HG03196 (cell line): ENCODE measurements around the gene GOLGA6L7.
"Not testable (repeated sequence)": the region's sequence is repeated elsewhere in the genome, so short reads cannot be mapped to it uniquely, and the experiment has no call there.

Source experiments
- ATAC-seq: cut with Tn5 transposase; IDR thresholded peaks from one replicate; pipeline ENCODE4 v1.9.1; 2021; ENCODE audit not compliant: unreplicated experiment

The GOLGA6L7 gene, protein sequence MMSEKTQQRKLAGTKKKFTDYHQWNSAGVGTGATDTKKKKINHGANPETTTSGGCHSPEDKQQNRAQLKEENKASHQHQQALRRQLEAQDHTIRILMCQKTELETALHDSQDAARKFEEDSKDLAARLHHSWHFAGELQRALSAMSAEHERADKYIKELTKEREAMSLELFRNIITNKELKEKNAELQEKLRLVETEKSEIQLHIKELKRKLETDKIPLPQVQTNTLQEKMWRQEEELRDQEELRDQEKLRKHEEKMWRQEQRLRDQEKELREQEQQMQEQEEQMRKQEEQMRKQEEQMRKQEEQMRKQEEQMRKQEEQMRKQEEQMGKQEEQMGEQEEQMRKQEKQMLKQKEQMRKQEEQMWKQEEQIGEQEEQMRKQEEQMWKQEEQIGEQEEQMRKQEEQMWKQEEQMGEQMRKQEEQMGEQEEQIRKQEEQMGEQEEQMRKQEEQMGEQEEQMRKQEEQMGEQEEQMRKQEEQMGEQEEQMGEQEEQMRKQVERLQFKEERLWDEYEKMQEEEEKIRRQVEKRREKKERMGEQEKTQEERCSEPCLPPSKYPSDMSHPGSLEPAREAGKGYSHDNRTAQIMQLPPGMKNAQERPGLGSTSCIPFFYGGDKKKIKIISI

DNA sequence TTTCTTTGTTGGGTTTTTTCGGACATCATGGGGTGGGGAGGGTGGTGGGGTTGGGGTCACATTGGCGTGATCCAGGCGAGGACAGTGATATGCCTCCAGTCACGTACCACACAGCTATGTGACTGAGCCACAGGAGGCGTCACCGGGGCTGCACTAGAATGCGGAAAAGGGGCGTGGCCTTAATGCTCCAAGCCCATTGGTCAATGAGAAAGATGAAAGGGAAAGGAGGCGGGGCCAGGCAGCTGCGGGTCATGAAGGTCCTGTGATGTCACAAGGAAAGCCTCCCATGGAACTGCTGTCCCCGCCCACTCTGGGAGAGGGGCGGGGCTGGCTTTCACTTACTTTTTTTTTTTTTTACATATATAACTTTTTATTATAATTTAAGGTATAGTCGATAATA lies at the start of gene GOLGA6L7:
Gene GOLGA6L7, minus strand, starts transcription at position 124 of the 400 bp plus-strand sequence. Its CDS starts 95 bp downstream, at position 29.
- not testable (repeated sequence) for ATAC-seq

DNA sequence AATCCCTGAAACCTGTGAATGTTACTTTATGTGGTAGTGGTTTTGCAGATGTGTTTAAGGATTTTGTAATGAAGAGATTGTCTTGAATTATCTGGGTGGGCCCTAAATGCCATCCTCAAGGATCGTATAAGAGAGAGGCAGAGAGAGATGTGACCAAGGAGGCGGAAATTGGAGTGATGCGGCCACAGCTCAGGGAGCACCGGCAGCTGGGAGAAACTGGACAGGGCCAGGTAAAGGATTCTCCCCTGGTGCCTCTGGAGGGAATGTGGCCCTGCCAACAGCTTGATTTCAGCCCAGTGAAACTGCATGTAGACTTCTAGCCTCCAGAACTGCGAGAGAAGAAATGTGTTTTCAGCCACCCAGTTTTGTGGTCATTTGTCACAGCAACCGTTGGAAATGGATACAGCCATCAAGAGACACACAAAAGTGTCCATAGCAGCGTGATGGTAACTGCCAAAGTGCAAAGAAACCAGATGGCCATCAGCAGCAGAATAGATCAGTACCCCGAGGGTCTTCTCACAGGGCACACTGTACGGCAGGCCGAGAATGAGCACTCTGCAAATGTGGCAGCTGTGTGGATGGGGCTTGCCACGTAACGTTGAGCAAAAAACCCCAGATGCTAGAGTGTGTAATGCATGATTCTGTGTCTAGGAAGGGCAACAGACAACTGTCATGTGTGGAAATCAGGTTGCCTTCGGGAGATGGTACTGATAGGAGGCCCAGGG lies 49.6 kb upstream of the GOLGA6L7 start:
- ATAC-seq = no peak

DNA sequence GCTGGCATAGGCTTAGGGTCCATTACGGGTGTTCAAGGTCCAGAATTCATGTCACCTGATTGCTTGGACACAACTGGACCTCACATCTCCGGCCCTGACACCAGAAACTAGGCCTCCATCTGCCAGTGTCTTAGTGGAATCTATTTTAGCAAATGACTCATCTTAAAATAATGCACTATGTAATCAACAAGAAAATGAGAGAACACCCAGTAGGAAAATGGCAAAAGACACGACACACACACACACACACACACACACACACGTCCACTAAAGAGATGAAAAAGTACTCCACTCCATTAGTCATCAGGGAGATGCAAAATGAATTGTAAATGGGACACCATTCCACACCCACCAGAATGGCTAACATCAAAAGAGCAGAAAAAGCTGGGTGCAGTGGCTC lies 48.5 kb upstream of the GOLGA6L7 start:
- ATAC-seq = no peak

DNA sequence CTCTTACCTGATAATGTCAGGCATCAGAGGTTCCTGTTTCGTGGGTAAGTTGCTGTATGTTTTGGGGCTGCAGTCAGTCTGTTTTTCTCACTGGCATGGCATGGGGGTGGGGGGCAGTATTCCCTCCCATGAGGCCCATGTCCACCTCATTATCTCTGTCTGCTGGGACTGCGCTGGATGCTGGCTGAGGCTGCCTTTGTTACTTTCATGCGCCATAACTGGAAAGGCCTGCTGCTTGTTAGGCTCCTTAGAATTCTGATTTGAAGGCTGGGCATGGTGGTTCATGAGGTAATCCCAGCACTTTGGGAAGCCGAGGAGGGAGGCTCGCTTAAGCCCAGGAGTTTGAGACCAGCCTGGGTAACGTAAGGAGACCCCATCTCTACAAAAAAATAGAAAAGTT lies 47.1 kb upstream of the GOLGA6L7 start:
- no peak for ATAC-seq

DNA sequence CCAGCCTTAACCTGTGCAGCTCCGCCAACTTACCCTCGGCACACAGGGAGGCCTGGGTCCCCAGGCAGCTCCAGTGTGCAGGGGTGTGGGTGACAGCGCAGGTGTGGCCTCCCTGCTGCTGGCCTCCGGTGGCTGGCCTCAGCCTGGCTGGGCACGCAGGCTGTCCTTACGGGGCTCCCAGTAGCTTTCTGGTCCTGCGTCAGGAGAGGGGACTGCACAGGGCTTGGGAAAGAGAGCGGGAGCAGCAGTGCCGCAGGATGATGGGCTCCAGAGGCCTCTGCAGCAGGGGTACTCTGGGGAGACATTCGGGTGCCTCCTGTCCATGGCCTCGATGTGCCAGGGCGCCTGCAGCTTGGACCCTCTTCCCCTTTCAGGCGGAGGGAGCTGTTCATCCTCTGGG lies 46.7 kb upstream of the GOLGA6L7 start:
- no peak for ATAC-seq

DNA sequence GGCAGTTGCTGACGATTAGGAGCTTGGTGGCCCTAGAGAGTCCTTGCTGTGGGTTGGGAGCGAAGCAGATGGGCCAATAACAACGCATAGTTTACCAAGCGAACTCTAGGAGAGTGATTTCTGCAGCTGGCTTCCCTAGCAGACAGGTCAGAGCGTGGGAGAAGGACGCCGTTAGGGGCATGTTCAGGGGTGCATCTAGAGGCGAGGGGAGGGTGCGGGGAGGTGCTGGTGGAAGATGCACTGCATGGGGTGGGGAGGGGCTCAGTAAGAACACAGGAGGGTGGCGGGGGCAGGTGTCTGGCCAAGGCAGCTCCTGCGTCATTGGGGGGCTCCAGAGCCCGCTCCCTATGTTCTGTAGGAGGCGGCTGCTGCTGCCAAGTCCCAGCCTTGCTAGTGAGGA lies 46.2 kb upstream of the GOLGA6L7 start:
- no peak for ATAC-seq

DNA sequence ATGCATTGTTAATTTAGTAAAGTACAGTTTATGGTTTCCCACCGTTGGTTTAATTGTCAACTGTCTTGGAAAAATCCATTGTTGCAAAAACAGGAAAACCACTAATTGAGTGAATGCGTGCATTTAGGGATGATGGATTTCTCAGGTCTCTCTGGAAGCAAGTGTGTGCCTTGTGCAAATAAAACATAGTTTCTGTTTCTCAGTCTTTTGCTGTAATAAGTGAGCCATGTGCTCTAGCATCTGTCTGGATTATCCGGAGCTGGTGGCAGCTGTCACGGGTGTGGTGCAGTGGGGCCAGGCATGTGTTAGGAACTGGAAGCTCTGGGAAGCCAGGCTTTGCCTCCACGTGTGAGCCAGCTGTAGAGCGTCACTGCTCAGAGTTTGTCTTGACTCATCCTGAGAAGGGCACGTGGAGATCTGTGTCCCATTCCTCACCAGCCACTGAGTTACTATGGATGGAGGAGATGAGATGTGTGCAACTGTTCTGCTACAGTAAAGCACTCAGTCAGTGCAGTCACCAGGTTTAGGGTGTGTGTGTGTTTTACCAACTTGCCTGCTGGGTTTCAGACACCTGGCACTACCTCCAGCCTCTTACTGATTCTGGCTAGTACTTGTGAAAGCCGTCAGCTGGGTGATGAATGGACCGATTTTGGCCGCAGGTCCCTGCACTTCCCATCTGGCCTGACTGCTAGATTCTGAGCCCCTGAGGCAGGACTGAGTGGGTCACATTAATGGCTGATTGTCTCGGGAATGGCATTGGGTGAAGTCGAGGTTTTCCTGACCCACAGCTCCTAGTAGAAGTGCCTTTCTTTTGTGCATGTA lies 44.6 kb upstream of the GOLGA6L7 start:
- no peak for ATAC-seq

DNA sequence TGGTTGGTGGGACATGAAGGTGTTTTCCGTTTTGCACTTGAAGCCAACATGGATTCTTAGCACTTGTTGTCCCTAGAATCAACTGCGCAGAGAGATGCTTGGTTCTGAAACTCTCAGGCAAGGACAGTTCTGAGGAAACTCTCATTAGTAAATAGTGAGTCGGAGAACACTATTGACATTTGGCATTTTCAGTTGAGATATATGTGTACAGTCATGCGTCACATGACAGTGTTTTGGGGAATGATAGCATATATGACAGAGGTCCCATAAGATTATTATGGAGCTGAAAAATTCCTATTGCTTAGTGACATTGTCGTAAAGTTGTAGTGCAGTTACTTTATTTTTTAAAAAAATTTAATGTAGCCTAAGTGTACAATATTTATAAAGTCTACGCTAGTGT lies 43.1 kb upstream of the GOLGA6L7 start:
- no peak for ATAC-seq

DNA sequence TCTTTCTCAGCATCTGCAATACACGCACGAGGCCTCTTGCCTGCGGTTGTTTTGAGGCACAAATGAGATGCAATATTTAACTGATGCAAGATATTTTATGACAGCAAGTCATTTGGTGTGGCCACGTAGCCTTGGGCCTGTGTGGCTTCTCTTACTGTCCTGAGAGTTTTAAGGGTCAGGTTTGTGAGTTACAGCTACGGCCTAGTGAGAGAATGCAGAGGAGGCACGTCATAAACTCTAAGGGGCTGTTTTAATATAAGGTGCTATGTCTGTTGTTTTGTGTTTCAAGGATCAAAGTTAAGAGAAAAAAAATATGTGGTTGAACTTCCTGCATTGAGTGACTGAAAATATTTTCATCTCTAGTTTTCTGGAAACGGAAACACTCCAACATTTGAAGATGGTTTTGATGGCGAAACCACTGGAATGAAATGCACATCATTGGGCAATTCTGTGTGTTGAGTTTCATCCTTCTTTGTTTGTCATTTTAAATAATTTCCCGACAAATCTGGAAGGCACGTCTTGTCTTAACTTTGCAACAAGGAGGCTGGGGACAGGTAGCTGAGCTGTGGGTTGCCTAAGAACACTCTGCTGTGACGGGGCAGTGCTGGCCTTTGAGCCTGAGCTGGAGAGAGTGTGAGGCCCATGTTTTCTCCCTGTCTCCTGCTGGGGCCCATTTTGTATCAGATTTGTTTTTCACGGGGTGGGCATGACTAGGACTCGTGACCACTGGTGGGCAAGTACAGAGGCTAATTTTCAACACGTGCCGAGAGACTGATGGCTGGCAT lies 42.5 kb upstream of the GOLGA6L7 start:
- ATAC-seq = no peak

DNA sequence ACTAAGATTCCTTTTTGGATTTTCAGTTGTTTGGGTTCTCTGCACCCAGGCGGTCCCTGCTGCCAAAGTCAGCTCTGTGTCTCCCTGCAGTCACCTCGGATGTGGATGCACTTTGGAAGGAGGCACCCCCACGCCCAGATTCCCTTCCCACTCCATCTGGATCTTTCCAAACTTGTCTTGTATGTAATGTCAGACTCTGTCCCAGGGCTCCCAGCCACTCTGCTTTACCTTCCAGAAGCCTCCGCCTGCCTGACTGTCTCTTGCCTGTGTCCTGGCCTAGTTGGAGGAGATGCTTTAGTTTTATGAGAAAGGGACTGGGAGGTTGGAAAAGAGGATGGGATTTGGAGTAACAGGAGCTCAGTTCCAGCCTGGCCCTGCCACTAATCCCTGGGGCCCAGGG lies 41.8 kb upstream of the GOLGA6L7 start:
- ATAC-seq = not testable (repeated sequence)

DNA sequence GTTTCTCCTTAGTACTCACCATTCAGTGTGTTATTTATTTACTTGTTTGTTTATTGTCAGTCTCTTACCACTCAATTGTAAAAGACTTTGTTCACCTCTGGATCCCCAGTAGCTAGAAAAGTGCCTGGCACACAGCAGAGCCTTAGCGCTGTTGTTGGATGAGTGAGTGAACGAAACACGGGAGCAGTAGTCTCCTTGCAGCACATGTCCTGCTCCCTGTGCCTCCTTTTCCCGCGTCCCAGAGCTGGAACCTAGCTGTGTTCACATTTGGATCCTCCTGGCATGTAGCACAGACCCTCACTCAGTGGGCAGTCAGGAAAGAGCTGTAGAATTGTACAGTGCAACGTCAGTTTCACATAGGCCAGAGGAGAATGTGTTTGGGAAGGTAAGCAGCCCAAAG lies 41.4 kb upstream of the GOLGA6L7 start:
- not testable (repeated sequence) for ATAC-seq

DNA sequence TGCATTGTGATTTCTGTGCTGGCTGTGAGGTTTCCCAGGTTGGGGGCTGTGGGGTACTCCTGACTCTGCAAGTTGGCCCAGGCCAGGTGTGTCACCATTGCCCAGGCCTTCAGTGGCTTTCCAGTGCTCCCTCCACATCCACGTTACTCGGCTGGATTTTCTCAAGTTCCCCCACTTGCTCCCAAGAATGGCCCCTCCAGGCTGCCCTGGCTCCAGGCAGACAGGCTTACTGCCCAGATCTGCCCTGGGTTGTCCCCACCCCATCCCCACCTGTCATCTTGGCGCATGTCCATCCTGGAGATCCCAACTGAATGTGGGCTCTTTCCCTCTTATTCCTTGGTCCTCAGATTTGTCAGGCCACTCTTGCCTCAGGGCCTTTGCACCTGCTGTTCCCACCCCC lies 40.9 kb upstream of the GOLGA6L7 start:
- no peak for ATAC-seq

DNA sequence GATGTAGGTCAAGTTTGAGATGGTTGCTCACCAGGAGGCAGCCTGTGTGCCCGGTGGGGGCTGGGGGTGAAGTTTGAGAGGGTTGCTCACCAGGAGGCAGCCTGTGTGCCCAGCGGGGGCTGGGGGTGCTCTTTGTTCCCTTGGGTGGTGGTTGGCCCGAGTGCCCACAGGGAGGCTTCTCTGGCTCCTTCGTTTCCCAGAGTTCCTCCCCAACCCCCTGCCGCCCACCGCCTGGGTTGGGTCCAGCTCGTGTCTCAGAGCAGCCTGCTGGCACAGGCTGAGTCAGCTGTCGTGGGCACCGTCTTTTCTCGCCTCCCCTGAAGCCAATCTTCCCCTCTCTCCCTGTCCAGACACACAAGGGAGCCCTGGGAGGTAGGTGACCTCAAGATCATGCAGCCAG lies 40.5 kb upstream of the GOLGA6L7 start:
- ATAC-seq = no peak

DNA sequence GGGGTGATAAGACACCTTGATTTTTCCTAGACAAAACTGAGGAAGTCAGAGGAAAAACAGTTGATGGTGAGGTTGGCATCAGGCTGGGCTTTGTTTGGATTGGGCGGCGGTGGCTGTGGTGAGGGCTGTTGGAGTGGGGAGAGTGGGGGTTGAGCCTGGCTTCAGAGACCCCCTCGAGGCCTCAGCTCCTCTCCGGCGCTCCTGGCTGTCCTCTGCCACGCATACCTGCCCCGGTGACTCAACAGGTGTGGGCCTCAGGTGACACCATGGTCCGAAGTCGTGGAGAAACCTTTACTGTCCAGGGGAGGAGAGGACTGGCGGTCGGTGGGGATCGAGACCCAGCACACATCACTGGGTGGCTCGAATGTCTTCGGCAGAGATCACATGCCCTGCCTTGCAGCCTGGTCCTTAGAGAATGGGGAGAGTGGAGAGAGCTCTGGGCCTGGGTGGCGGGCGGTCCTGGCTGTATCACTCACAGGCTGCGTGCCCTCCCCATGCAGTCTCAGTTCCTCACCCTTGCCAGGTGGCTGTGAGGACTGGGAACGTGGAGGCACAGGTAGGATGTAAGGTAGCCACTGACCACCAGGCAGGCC lies 40.0 kb upstream of the GOLGA6L7 start:
- no peak for ATAC-seq

DNA sequence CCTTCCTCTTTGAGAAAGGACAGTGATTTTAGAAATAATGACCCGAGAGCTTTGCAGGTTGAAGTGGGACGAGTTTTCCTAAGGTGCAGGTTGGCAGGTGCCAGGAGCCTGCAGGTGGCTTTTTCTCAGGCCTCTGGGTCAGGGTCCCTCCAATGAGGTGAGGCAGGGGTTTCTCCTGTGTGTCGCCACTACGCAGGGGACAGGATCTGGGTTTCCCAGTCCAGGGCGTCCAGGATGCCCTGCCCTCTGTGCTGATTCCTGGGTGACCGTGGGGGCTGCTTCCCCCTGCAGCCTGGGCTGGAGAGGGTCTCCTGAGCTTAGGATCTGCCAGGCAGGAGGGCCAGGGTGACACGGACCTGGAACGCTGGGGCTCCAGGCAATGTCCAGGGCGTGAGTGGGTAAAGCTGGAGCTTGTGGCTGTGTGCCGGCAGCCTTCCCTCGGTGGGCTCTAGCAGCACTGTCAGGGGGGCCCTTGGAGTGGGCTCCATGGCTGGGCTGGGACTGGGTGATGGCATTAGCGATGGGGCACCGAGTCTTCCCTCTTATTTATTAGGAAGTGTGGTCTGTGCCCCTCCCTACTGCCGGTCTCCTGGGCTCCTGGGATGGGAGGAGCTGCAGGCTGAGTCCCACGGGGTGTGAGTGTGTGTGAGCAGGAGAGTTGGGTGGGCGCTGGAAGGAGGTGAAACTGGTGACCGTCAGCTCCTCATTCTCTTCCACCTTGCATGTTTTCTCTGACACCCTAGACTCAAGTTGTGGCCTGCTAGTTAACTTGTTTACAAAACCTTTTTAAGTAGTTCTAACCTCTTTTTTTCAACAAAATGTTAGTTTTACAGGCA lies 39.1 kb upstream of the GOLGA6L7 start:
- no peak for ATAC-seq

DNA sequence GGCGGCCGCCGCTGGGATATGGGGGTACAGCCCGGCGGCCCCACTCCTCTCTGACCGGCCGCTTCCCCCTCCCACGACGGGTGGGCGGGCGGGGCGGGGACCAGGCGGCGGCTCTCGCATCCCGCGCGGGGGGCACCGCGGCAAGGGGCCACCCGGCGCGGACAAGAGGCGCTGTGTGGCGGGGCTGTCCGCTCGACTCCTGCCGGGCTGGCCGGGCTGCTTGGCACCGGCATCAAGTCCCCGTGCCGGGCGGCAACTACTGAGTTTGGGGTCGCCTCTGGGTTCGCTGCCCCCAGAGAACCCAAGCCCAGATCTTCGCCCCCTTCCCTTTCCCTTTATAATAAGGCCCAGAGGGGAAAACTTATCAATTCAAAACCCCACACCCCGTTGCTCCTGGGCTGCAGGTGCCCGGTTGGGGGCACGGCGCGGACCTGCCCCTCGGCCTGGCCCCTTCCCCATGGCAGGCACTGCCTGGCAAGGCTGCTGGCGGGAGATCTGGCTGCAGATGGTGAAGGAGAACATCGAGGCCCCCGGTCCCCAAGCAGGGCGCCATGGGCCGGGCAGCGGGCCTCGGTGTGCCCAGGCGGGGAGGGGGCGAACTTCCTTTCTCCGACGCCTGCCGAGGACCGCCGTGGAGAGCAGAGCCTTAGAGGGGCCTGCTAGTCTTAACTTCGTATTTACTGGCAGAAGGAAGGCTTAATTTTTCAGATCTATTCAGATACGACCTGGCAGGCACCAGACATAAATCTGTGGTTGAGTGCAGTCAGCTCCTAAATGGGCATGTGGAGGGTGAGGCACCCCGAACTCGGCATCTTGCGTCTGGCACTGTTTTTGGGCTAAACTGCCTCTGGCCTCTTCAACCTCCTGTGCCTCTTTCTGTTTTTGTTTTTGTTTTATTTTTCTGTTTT lies 38.2 kb upstream of the GOLGA6L7 start:
- ATAC-seq = no peak

DNA sequence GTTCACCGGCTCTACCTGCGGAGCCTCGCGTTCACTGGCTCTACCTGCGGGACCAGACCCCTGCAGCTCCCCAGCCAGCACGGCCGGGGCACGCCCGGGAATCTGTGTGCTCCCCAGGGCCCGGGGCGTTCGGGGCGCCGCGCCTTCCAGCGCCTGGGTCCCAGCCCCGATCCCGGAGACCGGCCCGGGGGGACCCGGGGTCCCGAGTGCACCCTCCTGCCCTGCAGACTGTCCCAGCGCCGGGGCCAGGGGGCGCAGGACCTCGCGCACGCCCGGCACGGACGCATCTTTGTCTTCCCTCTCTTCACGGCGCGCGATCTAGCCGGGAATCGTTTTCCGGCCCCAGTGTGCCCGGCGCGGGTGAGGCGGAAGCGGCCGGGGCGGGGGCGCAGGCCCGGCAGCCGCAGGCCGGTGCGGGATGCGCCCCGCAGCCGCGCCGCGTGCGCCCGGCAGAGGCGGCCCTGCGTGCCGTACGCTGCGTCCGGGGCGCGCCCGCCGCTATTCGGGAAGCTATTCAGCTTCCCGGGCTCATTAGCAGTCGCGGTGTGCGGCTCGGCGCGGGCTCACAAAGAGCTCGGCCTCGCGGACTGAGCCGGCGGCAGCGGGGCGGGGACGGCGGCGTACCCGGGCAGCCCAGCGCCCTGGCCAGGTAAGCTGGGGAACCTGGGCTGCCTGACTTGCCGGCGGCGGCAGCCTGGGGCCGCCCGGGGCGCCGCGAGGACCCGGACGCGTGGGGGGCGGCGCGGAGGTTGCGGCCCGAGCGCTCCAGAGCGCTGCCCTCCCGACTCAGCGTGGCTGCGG lies 37.4 kb upstream of the GOLGA6L7 start, which contains the start of gene APBA2:
Gene APBA2, plus strand, starts transcription at position 345 of the 801 bp plus-strand sequence. CDS start 167,911 bp downstream, outside the sequence.
- no peak for ATAC-seq
